ENCODE results near the gene PLPPR1.
"Not testable (repeated sequence)": the region's sequence is repeated elsewhere in the genome, so short reads cannot be mapped to it uniquely, and the experiment has no call there.

Gene PLPPR1

DNA sequence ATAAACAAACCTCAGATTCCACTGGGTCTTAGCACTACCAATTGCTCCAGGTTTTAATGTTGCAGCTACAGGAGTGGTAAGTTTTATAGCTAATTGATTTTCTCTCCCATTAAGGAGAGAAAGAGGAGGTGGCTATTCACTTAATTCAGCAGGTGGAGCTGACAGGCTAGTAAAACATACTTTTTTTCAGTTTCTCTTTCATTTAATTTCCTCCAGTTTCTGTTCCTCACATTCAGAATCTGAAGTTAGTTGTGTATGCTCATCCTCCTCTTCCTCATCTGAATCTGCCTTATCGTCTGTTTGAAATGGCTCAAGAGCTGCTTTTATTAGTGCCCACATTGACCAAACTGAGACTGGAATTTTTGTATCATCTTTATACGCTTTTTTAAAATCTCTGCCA, 98.0 kb downstream of the PLPPR1 start:
- H3K27me3 ChIP-seq (ENCODE audit: insufficient read depth, low read length), result no peaks in the 10 kb centered on the region
- no peak overlapping the region for H2BK5ac ChIP-seq (ENCODE audit: low read depth, low read length, poor library complexity)
- H3K4me1 ChIP-seq (ENCODE audit: control insufficient read depth in 1 of 2, insufficient read depth in 2 of 2, low read length in 2 of 2), result no peaks in the 10 kb centered on the region
- no peak overlapping the region for H2AFZ ChIP-seq (ENCODE audit: insufficient read depth, low read length, poor library complexity)
- H3K18ac ChIP-seq (ENCODE audit: low read length), result no peak overlapping the region
- H3K36me3 ChIP-seq (ENCODE audit: control insufficient read depth in 1 of 2, insufficient read depth in 2 of 2, low read length in 2 of 2), result no peaks in the 10 kb centered on the region
- no peaks in the 10 kb centered on the region for H3K79me1 ChIP-seq (ENCODE audit: low read length)
- peaks cover 5% of the 10 kb centered on the region for H3K9me3 ChIP-seq (ENCODE audit: insufficient read depth, low read depth, low read length)
- no peak overlapping the region for H3K4me3 ChIP-seq (ENCODE audit: low read depth, low read length)
- DNase-seq, result no peak
- H4K8ac ChIP-seq (ENCODE audit: low read depth, low read length), result no peak overlapping the region
- no peak overlapping the region for H3K4ac ChIP-seq (ENCODE audit: low read depth, low read length)
- H3K23ac ChIP-seq (ENCODE audit: low read length), result no peak overlapping the region
- no peak overlapping the region for H3K27ac ChIP-seq (ENCODE audit: low read depth, low read length)
- H3K14ac ChIP-seq (ENCODE audit: low read length), result no peak overlapping the region
- no peak overlapping the region for H2AK5ac ChIP-seq (ENCODE audit: low read length)
- no CpG with 5 or more reads among the region's 2 CpGs for WGBS (ENCODE audit: extremely low coverage, insufficient coverage, insufficient read length)
- no peak overlapping the region for H4K91ac ChIP-seq (ENCODE audit: low read depth, low read length)
- no peak overlapping the region for H3K4me2 ChIP-seq (ENCODE audit: low read length)
- H3K79me2 ChIP-seq (ENCODE audit: control insufficient read depth, insufficient read depth, low read length, poor library complexity), result no peaks in the 10 kb centered on the region
- no peak overlapping the region for H3K9ac ChIP-seq (ENCODE audit: low read length)
- H2BK120ac ChIP-seq (ENCODE audit: insufficient read depth, low read length, poor library complexity), result no peak overlapping the region
- no peak overlapping the region for H2BK12ac ChIP-seq (ENCODE audit: low read length)
- H4K12ac ChIP-seq (ENCODE audit: low read depth, low read length), result no peak overlapping the region

DNA sequence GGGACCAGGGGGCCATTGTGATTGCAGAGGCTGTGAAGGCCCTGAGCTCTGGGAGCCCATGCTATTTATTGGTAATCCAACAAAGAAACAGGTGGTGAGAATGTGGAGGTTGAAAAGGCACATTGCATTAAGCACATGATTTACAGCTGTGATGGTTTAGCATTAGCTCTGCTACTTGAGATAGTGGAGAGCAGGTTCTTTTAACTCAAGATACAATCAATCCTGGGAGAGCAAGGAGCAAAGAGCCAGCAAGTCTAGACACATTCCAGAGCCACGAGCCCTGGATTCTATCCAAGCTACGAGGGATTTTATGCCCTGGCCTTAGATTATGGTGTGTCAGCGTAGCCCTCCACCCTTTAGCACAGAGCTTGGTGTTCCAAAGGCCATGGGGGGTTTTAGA, 98.8 kb downstream of the PLPPR1 start:
- not testable (repeated sequence) for H3K9me3 ChIP-seq (ENCODE audit: insufficient read depth, low read depth, low read length); H2BK12ac ChIP-seq (ENCODE audit: low read length); H2AFZ ChIP-seq (ENCODE audit: insufficient read depth, low read length, poor library complexity); H3K27me3 ChIP-seq (ENCODE audit: insufficient read depth, low read length); H3K4ac ChIP-seq (ENCODE audit: low read depth, low read length); H3K27ac ChIP-seq (ENCODE audit: low read depth, low read length); H4K12ac ChIP-seq (ENCODE audit: low read depth, low read length); H2AK5ac ChIP-seq (ENCODE audit: low read length); H3K18ac ChIP-seq (ENCODE audit: low read length); H2BK5ac ChIP-seq (ENCODE audit: low read depth, low read length, poor library complexity); H2BK120ac ChIP-seq (ENCODE audit: insufficient read depth, low read length, poor library complexity); H3K14ac ChIP-seq (ENCODE audit: low read length); DNase-seq; H4K91ac ChIP-seq (ENCODE audit: low read depth, low read length); H3K36me3 ChIP-seq (ENCODE audit: control insufficient read depth in 1 of 2, insufficient read depth in 2 of 2, low read length in 2 of 2); H3K9ac ChIP-seq (ENCODE audit: low read length); H3K4me3 ChIP-seq (ENCODE audit: low read depth, low read length); H3K79me2 ChIP-seq (ENCODE audit: control insufficient read depth, insufficient read depth, low read length, poor library complexity); H3K23ac ChIP-seq (ENCODE audit: low read length); H4K8ac ChIP-seq (ENCODE audit: low read depth, low read length); H3K4me1 ChIP-seq (ENCODE audit: control insufficient read depth in 1 of 2, insufficient read depth in 2 of 2, low read length in 2 of 2); H3K4me2 ChIP-seq (ENCODE audit: low read length); H3K79me1 ChIP-seq (ENCODE audit: low read length)
- no CpG with 5 or more reads among the region's 3 CpGs for WGBS (ENCODE audit: extremely low coverage, insufficient coverage, insufficient read length)

DNA sequence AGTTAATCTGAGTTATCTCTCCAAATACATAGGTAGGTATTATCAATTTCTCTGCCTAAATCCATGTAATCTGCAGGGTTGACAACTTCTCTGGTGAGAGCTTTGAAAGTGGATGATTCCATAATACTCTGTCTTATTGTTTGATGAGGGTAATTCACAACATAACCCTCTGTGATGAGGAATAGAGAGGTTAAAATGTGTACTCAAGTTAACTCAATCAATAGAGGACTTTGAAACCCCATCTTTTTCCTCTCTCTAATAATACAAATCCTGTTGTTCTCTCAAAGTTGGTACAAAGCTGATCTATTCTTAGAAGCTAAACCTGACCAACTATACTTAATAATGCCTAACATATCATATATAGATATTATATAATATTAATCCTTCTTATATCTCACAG, 100.1 kb downstream of the PLPPR1 start:
- no peak overlapping the region for H4K91ac ChIP-seq (ENCODE audit: low read depth, low read length)
- H3K18ac ChIP-seq (ENCODE audit: low read length), result no peak overlapping the region
- no peaks in the 10 kb centered on the region for H3K27me3 ChIP-seq (ENCODE audit: insufficient read depth, low read length)
- no peak overlapping the region for H2AK5ac ChIP-seq (ENCODE audit: low read length)
- no peaks in the 10 kb centered on the region for H3K4me1 ChIP-seq (ENCODE audit: control insufficient read depth in 1 of 2, insufficient read depth in 2 of 2, low read length in 2 of 2)
- no peak overlapping the region for H3K27ac ChIP-seq (ENCODE audit: low read depth, low read length)
- H3K4ac ChIP-seq (ENCODE audit: low read depth, low read length), result no peak overlapping the region
- no peak overlapping the region for H2AFZ ChIP-seq (ENCODE audit: insufficient read depth, low read length, poor library complexity)
- H3K79me1 ChIP-seq (ENCODE audit: low read length), result no peaks in the 10 kb centered on the region
- no peak overlapping the region for H2BK120ac ChIP-seq (ENCODE audit: insufficient read depth, low read length, poor library complexity)
- H4K12ac ChIP-seq (ENCODE audit: low read depth, low read length), result no peak overlapping the region
- H2BK5ac ChIP-seq (ENCODE audit: low read depth, low read length, poor library complexity), result no peak overlapping the region
- no peaks in the 10 kb centered on the region for H3K79me2 ChIP-seq (ENCODE audit: control insufficient read depth, insufficient read depth, low read length, poor library complexity)
- peaks cover 3% of the 10 kb centered on the region for H3K9me3 ChIP-seq (ENCODE audit: insufficient read depth, low read depth, low read length)
- H3K23ac ChIP-seq (ENCODE audit: low read length), result no peak overlapping the region
- H4K8ac ChIP-seq (ENCODE audit: low read depth, low read length), result no peak overlapping the region
- no peak overlapping the region for H2BK12ac ChIP-seq (ENCODE audit: low read length)
- H3K4me2 ChIP-seq (ENCODE audit: low read length), result no peak overlapping the region
- H3K14ac ChIP-seq (ENCODE audit: low read length), result no peak overlapping the region
- H3K4me3 ChIP-seq (ENCODE audit: low read depth, low read length), result no peak overlapping the region
- no peak for DNase-seq
- no peak overlapping the region for H3K9ac ChIP-seq (ENCODE audit: low read length)
- H3K36me3 ChIP-seq (ENCODE audit: control insufficient read depth in 1 of 2, insufficient read depth in 2 of 2, low read length in 2 of 2), result no peaks in the 10 kb centered on the region

DNA sequence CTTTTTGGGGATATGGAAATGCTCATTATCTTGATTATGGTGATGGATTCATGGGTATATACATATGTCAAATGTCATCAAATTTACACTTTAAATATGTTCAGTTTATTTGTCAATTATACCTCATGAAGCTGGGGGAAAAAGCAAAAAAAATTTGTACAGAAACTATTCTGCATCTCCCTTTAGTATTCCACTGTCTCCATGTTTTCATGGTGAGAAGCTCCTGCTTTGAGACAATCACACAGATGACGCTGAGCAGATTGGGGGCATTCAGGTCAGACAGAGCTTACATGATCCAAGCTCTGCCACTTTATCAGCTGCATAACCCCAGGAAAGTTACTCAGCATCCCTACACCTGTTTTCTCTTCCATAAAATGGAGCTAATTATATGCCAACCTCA, 101.5 kb downstream of the PLPPR1 start:
- no peak overlapping the region for H4K12ac ChIP-seq (ENCODE audit: low read depth, low read length)
- no peak overlapping the region for H2AK5ac ChIP-seq (ENCODE audit: low read length)
- no peak overlapping the region for H4K8ac ChIP-seq (ENCODE audit: low read depth, low read length)
- WGBS (ENCODE audit: extremely low coverage, insufficient coverage, insufficient read length), result no CpG with 5 or more reads among the region's 1 CpG
- no peak overlapping the region for H3K23ac ChIP-seq (ENCODE audit: low read length)
- H3K36me3 ChIP-seq (ENCODE audit: control insufficient read depth in 1 of 2, insufficient read depth in 2 of 2, low read length in 2 of 2), result no peaks in the 10 kb centered on the region
- no peak overlapping the region for H3K4ac ChIP-seq (ENCODE audit: low read depth, low read length)
- no peak overlapping the region for H4K91ac ChIP-seq (ENCODE audit: low read depth, low read length)
- no peak overlapping the region for H3K27ac ChIP-seq (ENCODE audit: low read depth, low read length)
- H3K27me3 ChIP-seq (ENCODE audit: insufficient read depth, low read length), result no peaks in the 10 kb centered on the region
- no peak overlapping the region for H2BK12ac ChIP-seq (ENCODE audit: low read length)
- H3K4me2 ChIP-seq (ENCODE audit: low read length), result no peak overlapping the region
- H3K9me3 ChIP-seq (ENCODE audit: insufficient read depth, low read depth, low read length), result peaks cover 3% of the 10 kb centered on the region
- no peak overlapping the region for H3K9ac ChIP-seq (ENCODE audit: low read length)
- H3K79me2 ChIP-seq (ENCODE audit: control insufficient read depth, insufficient read depth, low read length, poor library complexity), result no peaks in the 10 kb centered on the region
- H2BK5ac ChIP-seq (ENCODE audit: low read depth, low read length, poor library complexity), result no peak overlapping the region
- no peak overlapping the region for H2AFZ ChIP-seq (ENCODE audit: insufficient read depth, low read length, poor library complexity)
- H3K79me1 ChIP-seq (ENCODE audit: low read length), result no peaks in the 10 kb centered on the region
- no peak overlapping the region for H3K18ac ChIP-seq (ENCODE audit: low read length)
- H3K4me3 ChIP-seq (ENCODE audit: low read depth, low read length), result no peak overlapping the region
- DNase-seq, result no peak
- H2BK120ac ChIP-seq (ENCODE audit: insufficient read depth, low read length, poor library complexity), result no peak overlapping the region
- no peaks in the 10 kb centered on the region for H3K4me1 ChIP-seq (ENCODE audit: control insufficient read depth in 1 of 2, insufficient read depth in 2 of 2, low read length in 2 of 2)
- no peak overlapping the region for H3K14ac ChIP-seq (ENCODE audit: low read length)

DNA sequence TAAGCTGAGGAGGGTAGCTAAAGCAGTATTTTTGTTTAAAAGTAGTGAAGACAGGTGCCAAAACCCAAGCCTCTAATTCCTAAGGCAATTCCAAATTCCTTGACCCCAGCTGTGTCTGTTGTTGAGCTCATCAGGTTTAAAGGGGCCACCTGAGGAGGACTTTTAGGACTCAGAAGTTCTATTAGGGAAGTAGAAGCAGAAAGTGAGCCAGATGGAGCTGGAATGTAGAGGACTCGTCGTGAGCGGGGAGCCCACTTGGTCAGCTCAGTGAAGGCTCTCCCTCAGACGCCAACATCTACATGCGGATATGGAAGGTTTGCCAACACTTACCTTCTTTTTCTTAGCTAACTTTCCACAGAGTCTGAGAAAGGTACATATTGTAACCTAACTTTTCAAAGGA, 102.8 kb downstream of the PLPPR1 start:
- Histone ChIP-seq H3K18ac (ENCODE audit: low read length) (no peak overlapping the region), H3K9ac (ENCODE audit: low read length) (no peak overlapping the region), H3K4me3 (ENCODE audit: low read depth, low read length) (no peak overlapping the region), H3K4me2 (ENCODE audit: low read length) (no peak overlapping the region), H2BK12ac (ENCODE audit: low read length) (no peak overlapping the region), H4K8ac (ENCODE audit: low read depth, low read length) (no peak overlapping the region), H2BK120ac (ENCODE audit: insufficient read depth, low read length, poor library complexity) (no peak overlapping the region), H2BK5ac (ENCODE audit: low read depth, low read length, poor library complexity) (no peak overlapping the region), H4K12ac (ENCODE audit: low read depth, low read length) (no peak overlapping the region), H3K36me3 (ENCODE audit: control insufficient read depth in 1 of 2, insufficient read depth in 2 of 2, low read length in 2 of 2) (no peaks in the 10 kb centered on the region), H3K4me1 (ENCODE audit: control insufficient read depth in 1 of 2, insufficient read depth in 2 of 2, low read length in 2 of 2) (no peaks in the 10 kb centered on the region), H3K27ac (ENCODE audit: low read depth, low read length) (no peak overlapping the region), H3K79me2 (ENCODE audit: control insufficient read depth, insufficient read depth, low read length, poor library complexity) (no peaks in the 10 kb centered on the region), H3K4ac (ENCODE audit: low read depth, low read length) (no peak overlapping the region), H3K14ac (ENCODE audit: low read length) (no peak overlapping the region), H2AFZ (ENCODE audit: insufficient read depth, low read length, poor library complexity) (no peak overlapping the region), H3K23ac (ENCODE audit: low read length) (no peak overlapping the region), H3K27me3 (ENCODE audit: insufficient read depth, low read length) (no peaks in the 10 kb centered on the region), H3K79me1 (ENCODE audit: low read length) (no peaks in the 10 kb centered on the region), H4K91ac (ENCODE audit: low read depth, low read length) (no peak overlapping the region), H3K9me3 (ENCODE audit: insufficient read depth, low read depth, low read length) (peaks cover 1% of the 10 kb centered on the region), H2AK5ac (ENCODE audit: low read length) (no peak overlapping the region)
- no CpG with 5 or more reads among the region's 5 CpGs for WGBS (ENCODE audit: extremely low coverage, insufficient coverage, insufficient read length)
- DNase-seq, result no peak
